Astrocyte of the cerebellum (primary cell): ENCODE data around the gene OR52I2.

Experiments
- DNase-seq: peaks from one replicate; pipeline ENCODE4 v3.0.0-alpha.2; 2011; ENCODE audit warnings: low read depth
- H3K4me3 ChIP-seq: 2 replicates; pipeline ENCODE4 v1.5.1; 2011; ENCODE audit warnings: mild to moderate bottlenecking, low read depth, low read length, moderate library complexity
- in situ Hi-C: cut with HindIII; loops from 2 replicates; pipeline ENCODE4 v1.10.0; 2017; ENCODE audit warnings: low sequenced_read_pairs
- TF ChIP-seq, protein P1 (sequence below): IDR thresholded peaks from 2 replicates; pipeline ENCODE4 v1.5.1; 2012; ENCODE audit warnings: low read length, low read depth, moderate library complexity, mild to moderate bottlenecking; ENCODE audit errors: missing control alignments

OR52I2 gene

GRCh38 chr11:4576880-4577279 lies 4.7 kb upstream of the OR52I2 start:
- in situ Hi-C loops, result no loop called here
- TF ChIP-seq, protein P1, sequence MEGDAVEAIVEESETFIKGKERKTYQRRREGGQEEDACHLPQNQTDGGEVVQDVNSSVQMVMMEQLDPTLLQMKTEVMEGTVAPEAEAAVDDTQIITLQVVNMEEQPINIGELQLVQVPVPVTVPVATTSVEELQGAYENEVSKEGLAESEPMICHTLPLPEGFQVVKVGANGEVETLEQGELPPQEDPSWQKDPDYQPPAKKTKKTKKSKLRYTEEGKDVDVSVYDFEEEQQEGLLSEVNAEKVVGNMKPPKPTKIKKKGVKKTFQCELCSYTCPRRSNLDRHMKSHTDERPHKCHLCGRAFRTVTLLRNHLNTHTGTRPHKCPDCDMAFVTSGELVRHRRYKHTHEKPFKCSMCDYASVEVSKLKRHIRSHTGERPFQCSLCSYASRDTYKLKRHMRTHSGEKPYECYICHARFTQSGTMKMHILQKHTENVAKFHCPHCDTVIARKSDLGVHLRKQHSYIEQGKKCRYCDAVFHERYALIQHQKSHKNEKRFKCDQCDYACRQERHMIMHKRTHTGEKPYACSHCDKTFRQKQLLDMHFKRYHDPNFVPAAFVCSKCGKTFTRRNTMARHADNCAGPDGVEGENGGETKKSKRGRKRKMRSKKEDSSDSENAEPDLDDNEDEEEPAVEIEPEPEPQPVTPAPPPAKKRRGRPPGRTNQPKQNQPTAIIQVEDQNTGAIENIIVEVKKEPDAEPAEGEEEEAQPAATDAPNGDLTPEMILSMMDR, result no peak
- no peak overlapping the region for H3K4me3 ChIP-seq
- no peak for DNase-seq

GRCh38 chr11:4577761-4578160 lies 3.8 kb upstream of the OR52I2 start:
- H3K4me3 ChIP-seq, result no peak overlapping the region
- TF ChIP-seq, protein P1, result no peak
- in situ Hi-C loops, result no loop called here

DNA sequence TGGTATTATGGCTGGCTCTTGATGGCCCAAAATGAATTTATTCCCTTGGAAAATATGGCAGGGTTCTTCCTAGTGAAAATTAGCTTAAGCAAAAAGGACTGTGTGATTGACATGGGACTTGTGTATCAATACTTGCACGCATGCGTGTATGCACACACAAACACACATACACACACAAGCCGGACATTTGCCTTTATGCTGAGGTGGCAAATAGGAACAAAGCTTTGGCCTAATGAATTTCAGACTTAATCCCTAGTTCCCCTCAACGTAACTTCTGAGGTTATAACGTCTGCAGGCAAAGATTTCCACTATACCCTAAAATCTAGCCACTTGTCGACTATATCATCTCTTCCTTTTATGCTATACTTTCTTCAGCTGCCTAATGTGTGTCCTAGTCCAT lies 2.9 kb upstream of the OR52I2 start:
- no peak overlapping the region for H3K4me3 ChIP-seq
- in situ Hi-C loops, result no loop called here
- TF ChIP-seq, protein P1, result no peak
- DNase-seq, result no peak

More at GRCh38 chr11:4577761-4578160, 3.8 kb upstream of the OR52I2 start:
- no peak for DNase-seq

GRCh38 chr11:4580124-4580523 lies 1.4 kb upstream of the OR52I2 start:
- DNase-seq, result no peak
- in situ Hi-C loops, result no loop called here
- no peak overlapping the region for H3K4me3 ChIP-seq
- TF ChIP-seq, protein P1, result no peak

- in situ Hi-C loops, result no loop called here
Measured at GRCh38 chr11:4589017-4589416, 7.5 kb downstream of the OR52I2 start.

DNA sequence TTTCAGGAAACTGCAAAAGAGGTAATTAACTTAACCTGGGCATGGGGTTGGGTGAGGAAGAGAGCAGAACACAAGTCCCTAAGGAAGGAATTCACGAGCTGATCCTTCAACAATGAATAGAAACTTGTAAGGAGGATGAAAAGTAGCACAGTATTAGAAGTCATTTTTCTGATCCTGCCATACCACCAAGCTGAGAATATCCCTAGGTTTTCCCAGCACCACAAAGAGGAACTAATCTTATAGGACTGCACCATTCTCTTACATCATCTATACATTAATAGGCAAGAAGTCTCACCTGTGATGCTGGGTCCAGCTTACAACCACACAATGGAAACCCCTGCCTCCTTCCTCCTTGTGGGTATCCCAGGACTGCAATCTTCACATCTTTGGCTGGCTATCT lies 12.2 kb downstream of the OR52I2 start, which contains the start of gene OR52I1:
OR52I1 (plus strand) TSS at position 301 of the 400 bp plus-strand sequence; CDS start at position 301, 0 bp downstream.
- no peak within 1 kb of the TSS for H3K4me3 ChIP-seq
- in situ Hi-C loops, result no loop called here
- TF ChIP-seq, protein P1, result no peak
- no peak for DNase-seq

More at GRCh38 chr11:4589017-4589416, 7.5 kb downstream of the OR52I2 start:
- no peak for DNase-seq
- H3K4me3 ChIP-seq, result no peak overlapping the region
- TF ChIP-seq, protein P1, result no peak
